ENCODE data around the gene ZNF865.

ZNF865 gene

DNA sequence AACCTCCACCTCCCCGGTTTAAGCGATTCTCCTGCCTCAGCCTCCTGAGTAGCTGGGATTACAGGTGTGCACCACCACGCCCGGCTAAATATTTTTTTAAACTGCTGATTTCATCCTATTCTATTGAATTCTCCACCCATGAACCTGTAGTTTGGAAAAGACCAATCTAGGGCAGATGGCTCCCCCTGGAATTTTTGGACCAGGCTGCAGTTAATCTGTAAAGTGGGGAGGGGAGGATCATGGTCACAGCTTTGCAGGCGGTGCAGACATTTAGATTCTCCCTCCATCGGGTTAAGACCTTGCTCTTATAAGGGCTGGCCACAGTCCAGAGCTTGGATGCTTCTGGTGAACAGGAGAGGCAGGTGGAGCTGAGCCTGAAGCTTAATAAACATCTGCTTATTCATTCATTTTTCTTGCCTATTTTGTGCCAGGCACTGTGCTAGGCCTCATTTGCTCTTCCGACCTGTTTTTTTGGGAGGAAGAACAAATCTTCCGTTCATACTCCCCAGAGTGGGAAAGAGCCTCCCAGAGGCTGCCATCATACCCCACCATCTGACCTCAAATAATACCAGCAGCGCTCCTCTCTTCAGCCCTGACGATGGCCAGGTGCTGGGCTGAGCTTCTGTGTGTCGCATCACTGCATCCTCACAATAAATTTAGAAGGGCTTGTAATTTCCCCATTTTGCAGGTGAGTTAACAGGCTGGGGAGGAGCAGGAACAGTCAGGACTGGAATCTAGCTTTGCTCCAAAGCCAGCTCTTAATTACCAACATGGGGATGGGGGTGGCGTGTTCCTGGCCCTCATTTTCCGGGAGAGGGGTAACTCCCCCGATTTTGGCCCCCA is 41.7 kb downstream of the ZNF865 start:
- no peak for DNase-seq

DNA sequence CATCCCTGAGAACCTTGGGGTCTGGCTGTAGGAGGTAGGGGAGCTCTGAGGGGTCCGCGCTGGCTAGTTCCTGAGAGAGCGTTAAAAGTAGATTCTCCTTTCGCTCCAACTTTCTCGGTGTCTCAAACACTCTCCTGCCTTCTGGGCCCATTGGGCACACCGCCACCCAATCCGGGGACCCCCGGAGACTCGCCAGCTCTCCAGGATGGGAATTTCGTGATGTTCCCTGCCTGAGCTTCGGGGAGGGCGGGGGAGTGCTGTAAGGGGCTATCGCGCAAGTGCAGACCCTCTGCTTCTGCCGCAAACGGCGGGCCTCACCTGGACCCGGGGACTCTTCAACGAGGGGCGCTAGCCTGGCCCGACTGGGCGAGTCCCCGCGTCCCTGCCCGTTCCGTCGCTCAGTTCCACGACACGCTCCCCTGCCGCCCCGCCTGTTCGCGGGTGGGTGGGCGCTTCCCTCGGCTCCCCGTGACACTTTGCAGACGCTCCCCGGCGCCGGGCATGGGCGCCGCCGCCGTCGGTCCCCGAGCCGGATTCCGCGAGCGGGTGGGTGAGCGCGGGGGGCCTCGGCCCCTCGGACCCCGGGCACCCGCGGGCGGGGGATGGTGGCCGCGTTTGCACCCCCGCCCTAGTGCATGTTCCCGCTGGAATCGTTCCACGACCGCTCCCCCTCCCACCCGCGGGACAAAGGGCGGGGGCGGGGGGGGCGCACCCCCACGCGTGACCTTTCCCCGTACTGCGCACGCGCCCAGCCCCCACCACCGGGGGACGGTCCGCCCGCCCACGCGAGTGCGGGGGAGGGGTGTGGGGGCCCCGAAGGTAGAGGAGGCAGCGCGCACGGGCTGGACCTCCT is 42.5 kb downstream of the ZNF865 start, which contains the start of gene CCDC106:
TSS of gene CCDC106 (plus strand) at position 481 of the 853 bp plus-strand sequence. CDS start 835 bp downstream, outside the sequence.
- peak; percentile 78 for DNase-seq

DNA sequence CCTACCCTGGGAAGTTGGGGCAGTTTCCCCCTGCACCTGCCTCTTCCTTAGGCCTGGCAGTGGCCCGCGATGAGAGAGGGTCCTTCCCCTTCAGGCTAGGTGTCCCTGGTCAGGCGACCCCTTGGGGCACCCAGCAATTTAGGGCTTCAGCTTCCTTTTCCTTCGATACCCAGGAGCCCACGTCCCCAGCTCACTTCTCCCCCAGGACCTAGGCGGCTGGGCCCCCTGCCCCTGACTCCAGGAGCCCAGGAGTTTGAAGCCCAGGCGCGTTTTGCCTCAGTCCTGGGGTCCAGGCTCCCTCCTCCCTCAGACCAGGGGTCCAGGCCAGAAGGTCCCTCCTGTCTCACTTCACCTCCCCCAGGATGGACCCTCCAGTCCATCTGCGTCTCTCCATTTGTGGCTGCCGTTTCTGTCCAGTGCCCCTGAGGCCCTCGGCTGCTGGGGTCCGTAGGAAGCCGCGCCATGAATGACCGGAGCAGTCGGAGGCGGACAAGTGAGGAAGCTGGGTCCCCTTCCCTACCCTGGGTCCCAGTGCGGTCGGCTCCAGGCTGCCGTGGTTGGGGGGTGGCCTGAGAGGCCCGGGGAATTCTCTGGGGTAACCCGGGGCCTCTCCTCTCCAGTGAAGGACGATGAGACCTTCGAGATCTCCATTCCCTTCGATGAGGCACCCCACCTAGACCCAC is 43.3 kb downstream of the ZNF865 start:
- no peak for DNase-seq

DNA sequence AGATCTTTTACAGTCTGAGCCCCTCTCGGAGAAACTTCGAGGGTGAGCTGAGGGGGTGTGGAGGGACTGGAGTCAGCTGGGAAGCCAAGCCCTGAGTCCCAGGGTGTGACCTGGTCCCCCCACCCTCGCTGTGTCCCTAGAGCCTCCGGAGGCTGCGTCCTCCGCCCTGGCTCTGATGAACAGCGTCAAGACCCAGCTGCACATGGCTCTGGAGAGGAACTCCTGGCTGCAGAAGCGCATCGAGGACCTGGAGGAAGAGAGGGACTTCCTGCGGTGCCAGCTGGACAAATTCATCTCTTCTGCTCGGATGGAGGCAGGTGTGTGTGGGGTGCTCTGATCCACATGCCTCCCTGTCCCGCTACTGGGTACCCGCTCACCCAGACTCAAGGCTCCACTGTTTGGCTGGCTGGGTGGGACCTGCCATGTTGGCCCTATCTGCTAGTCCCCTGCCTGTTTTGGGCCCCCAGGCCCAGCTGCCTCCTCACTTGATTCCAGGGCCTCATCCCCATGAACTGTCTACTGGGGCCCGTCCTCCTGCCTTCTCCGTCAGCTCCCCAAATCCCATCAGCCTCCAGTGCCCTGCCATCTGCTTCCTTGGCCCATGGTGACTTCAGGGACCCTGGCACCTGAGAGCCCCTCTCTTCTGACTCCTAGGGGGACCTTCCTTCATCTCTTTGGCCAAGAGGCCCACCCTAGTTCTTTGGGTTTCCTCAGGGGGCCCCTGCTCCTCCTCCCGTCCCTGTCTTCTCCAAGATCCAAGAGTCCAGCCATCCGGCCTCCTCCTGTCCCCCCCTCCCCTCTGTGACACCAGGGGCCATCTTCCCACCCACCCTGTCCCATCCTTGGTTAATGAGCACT is 44.0 kb downstream of the ZNF865 start:
- DNase-seq = no peak

DNA sequence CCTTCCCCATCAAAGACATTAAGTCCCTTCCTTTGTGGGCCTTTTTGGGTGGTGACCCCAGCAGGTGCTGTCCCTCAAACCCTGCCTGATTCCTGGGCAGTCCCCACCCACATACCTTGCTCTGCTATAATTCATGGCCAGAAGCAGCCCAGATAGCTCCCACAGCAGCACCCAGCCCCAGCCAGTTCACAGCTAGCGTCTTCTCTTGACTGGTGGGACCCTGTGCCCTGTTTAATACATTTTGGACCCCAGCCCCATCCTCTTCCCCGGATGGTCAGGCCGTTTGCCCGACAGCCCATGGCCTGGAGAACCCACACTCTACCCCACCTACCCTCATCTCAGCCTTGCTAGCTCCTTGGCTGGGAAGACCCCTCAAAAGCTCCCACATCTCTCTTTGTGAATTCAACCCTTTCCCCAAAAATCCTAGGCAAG is 44.7 kb downstream of the ZNF865 start:
- DNase-seq = no peak

DNA sequence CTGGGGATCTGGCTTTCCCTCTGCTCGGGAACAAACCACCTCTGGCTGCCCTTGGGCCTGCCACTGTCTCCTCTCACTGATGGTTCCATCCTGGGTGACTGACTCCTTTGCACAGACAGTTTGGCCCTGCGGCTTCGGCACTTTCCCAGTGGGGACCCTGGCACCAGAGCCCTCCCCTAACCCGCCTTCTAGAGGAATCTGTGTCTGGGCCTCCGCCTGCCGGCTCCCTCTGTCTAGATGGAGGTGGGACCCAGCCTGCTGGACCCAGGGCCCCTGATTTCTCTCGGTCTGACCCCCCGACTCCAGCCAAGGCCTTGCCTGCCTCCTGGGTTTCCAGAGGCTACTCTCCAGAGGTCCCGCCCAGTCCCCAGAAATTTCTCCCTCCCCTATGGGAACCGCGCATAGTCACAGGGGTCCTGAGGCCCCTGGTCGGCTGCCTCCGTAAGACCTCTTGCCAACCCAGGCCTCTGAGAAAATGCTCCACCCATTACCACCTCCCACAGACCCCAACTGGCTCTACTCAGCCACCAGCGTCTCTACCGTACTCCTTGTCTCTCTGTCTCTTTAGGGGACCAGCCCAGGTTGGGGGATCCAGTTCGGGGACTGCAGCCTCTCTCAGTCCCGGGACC is 45.3 kb downstream of the ZNF865 start:
- DNase-seq = no peak

DNA sequence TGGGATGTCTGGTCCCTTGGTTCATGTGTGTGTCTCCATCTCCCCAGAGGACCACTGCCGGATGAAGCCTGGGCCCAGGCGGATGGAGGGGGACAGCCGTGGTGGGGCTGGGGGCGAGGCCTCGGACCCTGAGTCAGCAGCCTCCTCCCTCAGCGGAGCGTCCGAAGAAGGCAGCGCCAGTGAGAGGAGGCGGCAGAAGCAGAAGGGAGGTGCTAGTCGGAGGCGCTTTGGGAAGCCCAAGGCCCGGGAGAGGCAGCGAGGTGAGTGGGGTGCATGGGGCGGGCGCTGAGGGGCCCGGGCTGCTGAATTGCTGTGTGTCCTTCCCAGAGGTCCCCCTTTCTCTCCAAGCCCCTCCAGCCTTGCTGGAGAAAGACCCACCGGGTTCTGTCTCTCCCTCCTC is 45.8 kb downstream of the ZNF865 start:
- no peak for DNase-seq

DNA sequence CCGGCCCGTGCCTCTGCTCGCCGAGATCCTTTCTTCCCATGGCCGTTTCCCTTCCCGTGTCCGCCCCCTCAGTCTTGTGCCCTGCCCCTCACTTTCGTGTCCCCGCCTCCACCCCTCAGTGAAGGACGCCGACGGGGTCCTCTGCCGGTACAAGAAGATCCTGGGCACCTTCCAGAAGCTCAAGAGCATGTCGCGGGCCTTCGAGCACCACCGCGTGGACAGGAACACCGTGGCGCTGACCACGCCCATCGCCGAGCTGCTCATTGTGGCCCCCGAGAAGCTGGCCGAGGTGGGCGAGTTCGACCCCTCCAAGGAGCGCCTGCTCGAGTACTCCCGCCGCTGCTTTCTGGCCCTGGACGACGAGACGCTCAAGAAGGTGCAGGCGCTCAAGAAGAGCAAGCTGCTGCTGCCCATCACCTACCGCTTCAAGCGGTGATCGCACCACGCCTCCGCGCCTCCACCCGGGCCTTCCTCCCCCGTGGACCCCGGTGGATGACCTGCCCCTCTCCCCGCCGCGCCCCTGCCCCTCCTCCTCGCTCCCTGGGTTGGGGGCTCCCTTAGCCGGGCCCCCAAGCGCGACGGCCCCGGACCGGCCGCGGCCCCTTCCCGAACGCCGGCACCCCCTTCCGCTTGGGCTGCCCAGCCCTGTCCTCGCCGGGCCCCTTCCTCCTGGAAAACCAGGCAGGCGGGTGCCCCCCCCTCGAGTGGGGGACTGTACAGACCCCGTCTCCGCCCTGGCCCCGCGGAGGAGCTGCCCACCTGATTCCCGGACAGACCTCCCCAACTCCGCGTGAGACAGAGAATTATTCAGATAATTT is 47.1 kb downstream of the ZNF865 start:
- no peak for DNase-seq

DNA sequence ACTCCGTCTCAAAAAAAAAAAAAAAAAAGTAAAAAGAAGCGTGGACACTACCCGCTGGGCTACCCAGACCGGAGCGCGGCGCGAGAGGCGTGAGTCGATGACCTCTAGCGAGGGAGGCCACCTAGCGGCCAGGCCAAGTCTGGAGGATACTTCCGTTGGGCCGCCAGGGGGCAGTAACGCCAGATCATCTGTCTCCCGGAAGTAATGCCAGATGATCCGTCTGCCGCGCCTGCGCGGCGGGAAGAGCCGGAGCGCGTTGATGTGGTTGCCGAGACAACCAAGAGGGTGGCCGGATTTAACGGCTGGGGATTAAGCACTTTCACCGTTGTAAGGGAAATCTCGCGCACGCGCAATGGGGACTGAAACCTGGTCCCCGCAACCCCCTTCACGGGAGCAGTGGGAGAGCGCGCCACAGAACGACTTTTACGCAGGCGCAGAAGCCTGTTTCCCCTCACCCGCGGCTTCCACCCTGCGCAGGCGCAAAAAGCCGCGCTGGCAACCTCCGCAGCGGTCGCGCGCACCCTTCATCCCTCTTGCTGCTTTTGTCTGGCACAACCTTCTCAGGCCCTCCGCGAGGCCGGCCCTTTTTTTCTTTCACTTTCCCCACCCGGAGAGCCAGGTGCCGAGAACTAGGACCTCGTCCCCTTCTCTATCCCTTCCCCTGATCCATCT is 48.3 kb downstream of the ZNF865 start:
- peak; percentile 98 for DNase-seq

DNA sequence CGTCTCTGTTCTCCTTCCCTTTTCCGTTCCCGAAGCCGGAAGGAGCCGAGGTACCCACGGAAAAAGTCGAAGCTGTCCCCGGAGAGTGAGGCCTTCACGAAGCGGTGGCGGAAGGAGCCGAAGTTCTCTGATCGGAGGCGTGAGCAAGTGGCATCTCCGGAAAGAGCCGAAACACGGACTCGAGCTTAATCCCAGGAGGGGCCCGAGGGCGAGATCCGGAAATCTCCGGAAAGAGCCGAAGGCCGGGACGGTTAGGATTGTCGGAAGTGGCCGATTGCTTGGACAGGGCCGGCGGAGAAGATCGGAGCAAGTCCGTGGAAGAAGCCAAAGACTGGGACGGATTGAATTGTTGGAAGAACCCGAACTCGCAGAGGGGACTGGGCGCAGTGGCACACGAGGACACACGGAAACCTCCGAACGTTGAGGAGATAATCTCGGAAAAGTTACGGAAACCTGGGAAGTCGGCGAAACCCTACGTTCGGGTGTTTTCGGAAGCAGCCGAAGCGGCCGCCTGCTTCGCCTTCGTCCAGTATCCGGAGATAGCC is 48.9 kb downstream of the ZNF865 start:
- peak; percentile 98 for DNase-seq

DNA sequence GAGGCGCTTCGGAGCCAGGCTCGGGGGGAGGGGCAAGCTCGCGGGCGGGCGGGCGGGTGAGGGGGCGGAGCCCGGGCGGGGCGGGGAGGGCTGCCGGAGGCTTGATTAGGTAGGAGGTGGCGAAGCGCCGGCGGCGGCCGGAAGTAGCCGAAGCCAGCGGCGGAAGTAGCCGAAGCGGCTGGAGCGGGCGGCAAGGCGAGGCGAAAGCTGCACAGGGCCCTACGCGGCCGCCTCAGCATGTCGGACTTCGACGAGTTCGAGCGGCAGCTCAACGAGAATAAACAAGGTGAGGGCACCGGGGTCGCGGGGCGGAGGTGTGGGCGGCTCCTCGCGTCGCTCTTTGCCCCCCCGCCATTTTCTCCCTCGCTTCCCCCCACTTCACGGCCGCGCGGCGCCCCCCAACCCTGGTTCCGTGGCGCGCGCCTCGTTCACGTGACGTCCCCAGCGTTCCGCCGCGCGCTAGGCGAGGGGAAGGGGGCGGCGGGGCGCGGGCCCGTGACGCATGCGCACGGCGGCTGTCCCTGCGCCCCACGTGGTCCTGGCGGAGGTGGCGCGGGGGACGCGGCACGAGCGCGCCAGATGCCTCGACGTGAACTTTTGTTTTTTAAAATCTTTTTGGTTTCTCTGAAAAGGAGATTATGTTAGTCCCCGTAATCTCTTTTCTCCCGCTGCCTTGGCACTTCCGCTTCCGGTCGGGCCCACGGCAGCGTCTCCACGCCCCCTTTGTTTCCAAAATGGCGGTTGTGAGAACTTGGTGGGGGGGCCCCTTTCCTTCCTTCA is 49.6 kb downstream of the ZNF865 start, which contains the start of gene U2AF2:
TSS of gene U2AF2 (plus strand) at position 168 of the 780 bp plus-strand sequence. CDS start at position 238, 70 bp downstream.
- DNase-seq = peak; percentile 81

DNA sequence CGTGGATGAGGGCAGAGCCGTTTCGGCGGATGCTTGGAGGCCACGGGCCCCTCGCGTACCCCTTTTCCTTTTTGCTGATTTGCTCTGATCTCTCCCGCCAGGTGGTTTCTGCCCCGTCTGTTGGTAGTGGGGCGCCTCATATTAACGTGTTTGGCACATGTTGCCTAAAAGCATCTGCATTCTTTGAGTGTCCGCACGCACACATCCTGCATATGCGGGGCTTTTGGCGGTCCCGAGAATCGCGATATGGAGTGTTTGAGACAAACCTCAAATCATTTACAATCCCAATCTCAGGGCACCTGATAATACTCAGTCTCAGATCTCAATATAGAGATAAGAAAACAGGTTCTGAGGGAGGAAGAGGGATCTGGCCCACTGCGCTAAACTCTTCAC is 50.2 kb downstream of the ZNF865 start:
- DNase-seq = no peak

DNA sequence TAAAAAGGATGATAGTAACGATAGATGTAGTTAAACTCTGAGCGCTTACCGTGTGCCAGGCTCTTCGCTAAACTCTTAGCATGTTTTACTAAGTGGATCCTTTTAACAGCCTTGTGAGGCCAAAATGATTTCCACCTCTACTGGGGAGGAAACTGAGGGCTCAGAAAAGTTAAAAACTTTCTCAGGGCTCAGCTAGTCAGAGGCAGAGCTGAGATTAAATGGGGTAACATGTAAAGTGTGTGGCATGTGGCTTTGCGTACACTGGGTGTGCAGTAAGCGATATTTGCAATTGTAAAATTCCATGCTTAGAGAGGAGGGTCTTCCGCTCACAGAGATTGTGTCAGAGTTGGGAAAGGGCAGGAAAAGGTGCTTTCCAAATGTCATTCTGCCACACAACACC is 51.1 kb downstream of the ZNF865 start:
- no peak for DNase-seq

DNA sequence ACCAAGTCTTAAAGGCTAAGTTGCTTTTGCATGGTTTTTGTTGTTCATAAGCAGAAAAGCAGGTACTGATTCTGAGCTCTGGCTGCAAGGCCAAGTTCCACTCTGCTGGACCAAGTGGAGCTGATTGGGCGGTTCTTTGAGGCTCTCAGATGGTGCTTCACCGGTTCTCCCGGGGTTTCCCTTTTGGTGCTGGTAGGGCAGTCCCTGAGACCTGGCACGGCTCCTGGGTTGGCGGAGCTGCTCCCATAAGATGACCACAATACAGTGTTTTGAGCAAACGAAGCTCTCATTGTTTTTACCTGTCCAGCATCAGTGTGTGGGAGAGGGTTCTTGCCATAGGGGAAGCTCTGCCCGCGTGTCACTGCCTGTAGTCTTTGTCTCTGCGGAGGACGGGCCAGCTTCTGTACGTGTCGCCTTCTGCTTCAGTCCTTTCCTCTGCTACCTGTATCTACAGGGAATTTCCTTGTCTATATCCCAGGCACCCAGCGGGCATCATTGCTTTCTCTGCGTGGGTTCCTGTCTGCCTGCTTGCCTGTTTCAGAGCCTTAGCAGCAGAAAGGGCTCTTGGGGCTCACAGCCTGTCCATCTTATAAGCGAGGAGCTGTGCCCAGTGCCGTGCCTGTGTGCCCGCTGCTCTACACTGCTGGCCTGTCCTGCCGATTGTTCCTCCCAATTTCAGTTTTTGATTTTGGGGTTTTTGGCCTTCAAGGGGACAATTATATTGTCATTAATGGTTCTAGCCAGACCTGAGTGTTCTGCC is 51.7 kb downstream of the ZNF865 start:
- DNase-seq = no peak

DNA sequence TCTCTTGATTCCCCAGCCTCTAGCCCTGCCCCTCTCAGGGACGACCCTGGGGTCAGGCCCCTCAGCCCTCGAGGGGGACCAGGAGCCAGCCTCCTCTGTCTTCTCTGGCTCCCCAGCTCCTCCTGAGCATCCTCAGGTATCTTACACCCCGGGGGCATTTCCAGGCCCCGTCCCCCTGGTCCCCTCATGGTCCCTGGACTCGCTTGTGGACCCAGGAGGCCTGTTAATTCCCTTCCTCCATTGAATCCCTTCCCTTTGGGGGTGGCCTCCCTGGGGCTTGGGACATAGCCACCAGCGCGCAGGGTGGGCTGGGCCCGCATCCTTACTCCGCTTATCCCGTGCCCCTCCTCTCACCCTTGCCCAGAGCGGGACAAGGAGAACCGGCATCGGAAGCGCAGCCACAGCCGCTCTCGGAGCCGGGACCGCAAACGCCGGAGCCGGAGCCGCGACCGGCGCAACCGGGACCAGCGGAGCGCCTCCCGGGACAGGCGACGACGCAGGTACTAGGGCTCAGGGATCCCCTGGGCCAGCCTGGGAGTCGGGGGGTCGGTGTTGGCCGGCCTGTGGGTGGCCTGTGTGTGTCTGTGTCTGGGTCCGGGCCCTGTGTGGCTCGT is 53.5 kb downstream of the ZNF865 start:
- DNase-seq = no peak

DNA sequence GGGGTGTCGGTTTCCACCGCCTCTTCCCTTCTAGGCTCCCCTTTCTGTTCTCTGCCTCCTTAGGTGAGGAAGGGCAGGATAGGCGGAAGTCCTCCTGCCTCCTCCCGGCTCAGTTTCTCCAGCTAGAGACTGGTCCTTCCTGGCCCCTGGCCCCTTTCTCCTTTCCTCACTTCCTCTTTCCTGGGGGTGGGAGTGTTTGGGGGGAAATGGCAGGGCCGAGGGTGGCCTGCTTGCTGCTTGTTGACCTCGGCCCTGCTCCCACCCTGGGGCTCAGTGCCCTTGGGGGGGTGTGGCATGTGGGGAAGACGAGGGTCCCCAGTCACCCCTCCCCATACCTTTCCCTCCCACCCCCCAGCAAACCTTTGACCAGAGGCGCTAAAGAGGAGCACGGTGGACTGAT is 54.4 kb downstream of the ZNF865 start:
- no peak for DNase-seq

DNA sequence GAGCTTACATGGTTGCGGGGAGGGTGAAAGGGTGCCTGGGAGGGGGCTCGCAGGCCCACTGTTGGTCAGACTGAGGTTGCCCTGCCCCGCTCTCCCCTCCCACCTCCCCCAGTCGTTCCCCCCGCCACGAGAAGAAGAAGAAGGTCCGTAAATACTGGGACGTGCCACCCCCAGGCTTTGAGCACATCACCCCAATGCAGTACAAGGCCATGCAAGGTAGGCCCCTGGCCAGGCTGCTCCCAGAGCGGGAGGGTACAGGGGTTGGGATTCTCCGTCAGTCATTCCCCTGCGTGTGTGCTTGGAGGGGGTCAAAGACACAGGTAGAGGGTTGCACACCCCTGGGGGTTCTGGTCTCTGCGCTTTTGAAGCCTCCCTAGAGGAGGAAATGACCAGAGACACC is 55.0 kb downstream of the ZNF865 start:
- DNase-seq = no peak
